HCT116 (cell line): ENCODE measurements around the gene BRD9.
"Not testable (repeated sequence)": the region's sequence is repeated elsewhere in the genome, so short reads cannot be mapped to it uniquely, and the experiment has no call there.

Experiments
- EZH2 ChIP-seq: fragments of 200-600 bp; sonication (generic); IDR thresholded peaks from 2 replicates; pipeline ENCODE4 v1.6.1; 2017; ENCODE audit warnings: antibody characterized with exemption, mixed run types
- MAX ChIP-seq: IDR thresholded peaks from 2 replicates; pipeline ENCODE4 v1.6.1; 2012
- POLR2A ChIP-seq: IDR thresholded peaks from 2 replicates; pipeline ENCODE4 v1.7.0; 2011; ENCODE audit warnings: borderline replicate concordance; ENCODE audit not compliant: insufficient read depth, insufficient read length; ENCODE audit errors: extremely low read depth
- POLR2AphosphoS5 ChIP-seq: IDR thresholded peaks from 2 replicates; pipeline ENCODE4 v1.6.1; 2011; ENCODE audit warnings: mild to moderate bottlenecking, low read depth, low read length, moderate library complexity
- REST ChIP-seq: IDR thresholded peaks from 2 replicates; pipeline ENCODE4 v1.6.1; 2012; ENCODE audit warnings: low read depth
- SIN3A ChIP-seq: IDR thresholded peaks from 2 replicates; pipeline ENCODE4 v1.6.1; 2012; ENCODE audit warnings: low read depth
- SP1 ChIP-seq: IDR thresholded peaks from 2 replicates; pipeline ENCODE4 v1.6.1; 2012; ENCODE audit warnings: low read depth
- TCF7L2 ChIP-seq: IDR thresholded peaks from 2 replicates; pipeline ENCODE4 v1.7.0; 2011; ENCODE audit warnings: borderline replicate concordance, inconsistent platforms; ENCODE audit not compliant: insufficient read depth, insufficient read length; ENCODE audit errors: extremely low read depth
- ZNF274 ChIP-seq: fragments of 200-500 bp; sonication (Bioruptor generic); IDR thresholded peaks from 2 replicates; pipeline ENCODE4 v1.6.1; 2014; ENCODE audit warnings: mild to moderate bottlenecking, low read depth, low read length, inconsistent platforms
- TF ChIP-seq, protein P1 (sequence below), 3 experiments: fragments of 200-600 bp in 1 of 3; sonication (generic) in 1 of 3; IDR thresholded peaks in 2 of 3; conservative IDR thresholded peaks in 1 of 3; 2 replicates each; pipeline ENCODE4 v1.5.1; 2012 to 2017; ENCODE audit warnings: low read depth in 2 of 3, low read length in 2 of 3, antibody characterized with exemption in 1 of 3, borderline replicate concordance in 1 of 3, control low read depth in 1 of 3, mild to moderate bottlenecking in 1 of 3, mixed read lengths in 1 of 3, mixed run types in 1 of 3, moderate library complexity in 1 of 3; ENCODE audit not compliant: insufficient read depth in 1 of 3
- TF ChIP-seq, protein P2 (sequence below): IDR thresholded peaks from 2 replicates; pipeline ENCODE4 v1.6.1; 2012

GRCh38 chr5:840118-840973, 52.3 kb downstream of the BRD9 start:
- not testable (repeated sequence) for TF ChIP-seq SIN3A, POLR2A, REST, POLR2AphosphoS5, SP1, TCF7L2, MAX, EZH2, ZNF274
- TF ChIP-seq, protein P1, sequence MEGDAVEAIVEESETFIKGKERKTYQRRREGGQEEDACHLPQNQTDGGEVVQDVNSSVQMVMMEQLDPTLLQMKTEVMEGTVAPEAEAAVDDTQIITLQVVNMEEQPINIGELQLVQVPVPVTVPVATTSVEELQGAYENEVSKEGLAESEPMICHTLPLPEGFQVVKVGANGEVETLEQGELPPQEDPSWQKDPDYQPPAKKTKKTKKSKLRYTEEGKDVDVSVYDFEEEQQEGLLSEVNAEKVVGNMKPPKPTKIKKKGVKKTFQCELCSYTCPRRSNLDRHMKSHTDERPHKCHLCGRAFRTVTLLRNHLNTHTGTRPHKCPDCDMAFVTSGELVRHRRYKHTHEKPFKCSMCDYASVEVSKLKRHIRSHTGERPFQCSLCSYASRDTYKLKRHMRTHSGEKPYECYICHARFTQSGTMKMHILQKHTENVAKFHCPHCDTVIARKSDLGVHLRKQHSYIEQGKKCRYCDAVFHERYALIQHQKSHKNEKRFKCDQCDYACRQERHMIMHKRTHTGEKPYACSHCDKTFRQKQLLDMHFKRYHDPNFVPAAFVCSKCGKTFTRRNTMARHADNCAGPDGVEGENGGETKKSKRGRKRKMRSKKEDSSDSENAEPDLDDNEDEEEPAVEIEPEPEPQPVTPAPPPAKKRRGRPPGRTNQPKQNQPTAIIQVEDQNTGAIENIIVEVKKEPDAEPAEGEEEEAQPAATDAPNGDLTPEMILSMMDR (IDR thresholded peaks at IDR 0.05 in 2 of 3, conservative IDR thresholded peaks at IDR 0.05 in 1 of 3; ENCODE audit: borderline replicate concordance in 1 of 3, insufficient read depth in 1 of 3, low read depth in 2 of 3, low read length in 2 of 3), result not testable (repeated sequence)
- TF ChIP-seq, protein P2, sequence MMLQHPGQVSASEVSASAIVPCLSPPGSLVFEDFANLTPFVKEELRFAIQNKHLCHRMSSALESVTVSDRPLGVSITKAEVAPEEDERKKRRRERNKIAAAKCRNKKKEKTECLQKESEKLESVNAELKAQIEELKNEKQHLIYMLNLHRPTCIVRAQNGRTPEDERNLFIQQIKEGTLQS, result not testable (repeated sequence)
